Tibial nerve (tissue), 4 donors: ENCODE data around the gene NDUFS8.
"Not testable (repeated sequence)": the region's sequence is repeated elsewhere in the genome, so short reads cannot be mapped to it uniquely, and the experiment has no call there.

Experiments
- CTCF ChIP-seq, 5 experiments: fragments of 200-600 bp in 3 of 5; fragments of 450-650 bp in 2 of 5; sonication (generic) in 3 of 5; IDR thresholded peaks; one replicate each; pipeline ENCODE4 v1.5.1; 2016 to 2019; ENCODE audit warnings: antibody characterized with exemption in 5 of 5, mild to moderate bottlenecking in 3 of 5, moderate library complexity in 2 of 5
- EP300 ChIP-seq, 2 donors: sonication (generic); formaldehyde crosslinking; IDR thresholded peaks; one replicate each; pipeline ENCODE4 v1.6.1; 2017; ENCODE audit warnings: antibody characterized with exemption in 2 of 2, mild to moderate bottlenecking in 1 of 2
- POLR2A ChIP-seq, 2 donors: fragments of 450-650 bp; IDR thresholded peaks; one replicate each; pipeline ENCODE4 v1.6.1; 2017; ENCODE audit warnings: antibody characterized with exemption in 2 of 2, mild to moderate bottlenecking in 2 of 2, moderate library complexity in 2 of 2

DNA sequence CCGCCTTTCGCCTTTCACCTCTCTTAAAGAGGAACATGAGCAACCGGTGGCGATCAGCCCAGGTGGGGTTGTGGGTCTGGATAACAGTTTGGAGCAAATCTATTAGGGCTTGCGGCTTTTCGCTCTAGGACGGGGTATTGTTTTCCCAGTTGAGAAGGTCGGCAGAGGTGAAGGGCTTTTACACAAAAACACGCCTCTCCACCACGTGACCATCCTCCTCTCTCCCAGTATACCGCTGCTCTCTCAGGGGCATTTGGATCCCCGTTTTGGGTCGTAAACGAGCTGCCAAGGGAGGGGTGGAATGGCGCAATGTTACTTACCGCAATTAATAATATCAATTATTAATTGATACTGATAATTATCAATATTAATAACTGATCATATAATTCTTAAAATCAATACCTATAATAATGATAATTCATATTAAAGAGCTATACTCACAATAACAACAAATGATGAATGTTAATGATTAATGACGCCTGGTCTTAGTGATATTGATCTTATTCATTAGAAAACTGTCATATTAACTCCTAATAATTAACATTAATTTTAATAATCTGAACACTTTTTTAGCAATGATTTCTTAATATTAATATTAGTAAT, 48.1 kb upstream of the NDUFS8 start:
- TF ChIP-seq CTCF, POLR2A, EP300 (IDR thresholded peaks at IDR 0.05): not testable (repeated sequence)
